HG03432 (cell line): ENCODE data around the gene ARL6IP1.
"Not testable (repeated sequence)": the region's sequence is repeated elsewhere in the genome, so short reads cannot be mapped to it uniquely, and the experiment has no call there.

Experiments
- ATAC-seq: cut with Tn5 transposase; IDR thresholded peaks from one replicate; pipeline ENCODE4 v1.9.1; 2021; ENCODE audit warnings: mild to moderate bottlenecking, moderate library complexity; ENCODE audit not compliant: unreplicated experiment

Gene ARL6IP1

GRCh38 chr16:18762713-18763112 lies 38.6 kb downstream of the ARL6IP1 start:
- ATAC-seq = peak; percentile 62

- ATAC-seq = peak; percentile 40
These were observed 41.5 kb downstream of the ARL6IP1 start for GRCh38 chr16:18759598-18760520.

- not testable (repeated sequence) for ATAC-seq
These were observed 43.2 kb downstream of the ARL6IP1 start for GRCh38 chr16:18757960-18758660.

GRCh38 chr16:18756639-18757038 lies 44.7 kb downstream of the ARL6IP1 start:
- ATAC-seq = not testable (repeated sequence)

GRCh38 chr16:18742870-18743269 lies 58.5 kb downstream of the ARL6IP1 start:
- not testable (repeated sequence) for ATAC-seq
